H1 (cell line): ENCODE results near the gene OTUB1. TPM values are rescaled to one million over a fixed set of nuclear protein-coding genes. Genes with fewer than 3 reads are reported as not detected.
A peak's percentile ranks its signal among the peaks of the same experiment; 100 is the strongest.

ENCODE experiments used
- SAP30 ChIP-seq: fragments of 300-600 bp; sonication (generic); IDR thresholded peaks from 2 replicates; pipeline ENCODE4 v1.7.1; 2012; ENCODE audit warnings: low read length, moderate library complexity, mild to moderate bottlenecking, inconsistent platforms; ENCODE audit not compliant: insufficient read depth, insufficient replicate concordance
- SP2 ChIP-seq: IDR thresholded peaks from 2 replicates; pipeline ENCODE4 v1.6.1; 2012; ENCODE audit warnings: mild to moderate bottlenecking, low read length, inconsistent platforms
- TBP ChIP-seq: IDR thresholded peaks from 2 replicates; pipeline ENCODE4 v1.6.1; 2011; ENCODE audit warnings: low read depth, low read length, improper control_type of control experiment
- polyA plus RNA-seq, 7 experiments: library from polyadenylated mRNA; depleted of rRNA in 3 of 7; stranded (reverse) in 5 of 7; unstranded in 2 of 7; fragments of >200 nt in 5 of 7; fragments of 200-250 nt in 2 of 7; gene quantifications; 1 replicate in 5 of 7; 2 replicates in 1 of 7; 4 replicates in 1 of 7; pipeline versions ENCODE4 v1.2.1 to v1.2.3, GENCODE V29; 2011 to 2013; ENCODE audit warnings: missing spikeins in 2 of 7, mixed read lengths in 2 of 7
- total RNA-seq: library from RNA; stranded (reverse); fragmentation: NEBNext Ultra II Directional; extraction: Animal tissue kit (Norgen Biotek cat#: 25700); gene quantifications from 2 replicates; pipeline ENCODE4 v1.2.1, GENCODE V29; 2021

OTUB1 gene
- total and polyA plus RNA-seq, 2 of the 8 experiments (the other 6 are each of a cell fraction or from before 2014, with no cell fraction given) = 110 to 274 TPM

DNA sequence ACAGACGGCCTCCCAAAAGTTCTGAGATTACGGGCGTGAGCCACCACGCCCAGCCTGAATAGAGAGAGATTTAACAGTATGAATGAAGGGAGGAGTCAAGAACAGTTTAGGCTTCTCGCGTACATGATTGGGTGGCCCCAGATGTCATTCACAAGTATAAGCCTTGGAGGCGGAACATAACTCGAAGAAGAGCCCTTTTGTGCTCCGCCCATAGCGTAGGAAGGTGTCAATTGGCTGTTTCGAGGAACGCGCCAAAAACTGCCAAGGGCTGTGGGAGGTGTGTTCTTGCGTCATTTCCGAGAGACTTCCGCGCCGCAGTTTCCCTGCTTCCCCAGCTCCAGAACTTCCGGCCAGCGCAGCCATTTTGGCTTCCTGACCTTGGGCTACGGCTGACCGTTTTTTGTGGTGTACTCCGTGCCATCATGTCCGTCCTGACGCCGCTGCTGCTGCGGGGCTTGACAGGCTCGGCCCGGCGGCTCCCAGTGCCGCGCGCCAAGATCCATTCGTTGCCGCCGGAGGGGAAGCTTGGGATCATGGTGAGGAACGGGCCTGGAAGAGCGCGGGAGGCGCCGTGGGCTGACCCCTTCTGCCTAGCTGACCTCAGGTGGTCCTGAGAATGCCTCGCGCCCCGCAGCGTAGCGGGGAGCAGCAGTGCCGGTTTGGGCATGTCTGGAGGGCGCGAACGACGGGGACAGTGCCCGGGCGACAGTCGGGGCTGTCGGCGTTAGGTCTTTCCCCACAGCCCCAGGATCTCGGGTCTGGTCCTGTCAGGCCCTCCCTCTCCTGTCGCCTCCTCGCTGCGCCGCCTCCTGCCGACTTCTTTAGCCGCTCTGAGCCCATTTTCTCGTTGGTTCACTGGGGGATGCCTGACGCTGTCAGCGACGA lies 11.7 kb upstream of the OTUB1 start, which contains the start of gene COX8A (continued):
- TF ChIP-seq TBP (peak; percentile 47; the same call in 1 of the 2 replicates), SP2 (peak; percentile 33; the same call in 1 of the 2 replicates), SAP30 (no peak)
